Trophoblast cell (in vitro differentiated cells and primary cell): ENCODE results near the gene LCE6A.

Experiments used
- DNase-seq, 2 donors: peaks; one replicate each; pipeline ENCODE4 v3.0.0-alpha.2; 2016
- H2AFZ ChIP-seq: 2 replicates; pipeline ENCODE4 v1.6.1; 2013; ENCODE audit warnings: low read length, moderate library complexity, mild to moderate bottlenecking; ENCODE audit not compliant: insufficient read depth, poor library complexity
- H2AK5ac ChIP-seq: 2 replicates; pipeline ENCODE4 v1.6.1; 2013; ENCODE audit warnings: mild to moderate bottlenecking, low read length
- H2BK120ac ChIP-seq: 2 replicates; pipeline ENCODE4 v1.6.1; 2013; ENCODE audit warnings: low read length, mild to moderate bottlenecking, moderate library complexity; ENCODE audit not compliant: insufficient read depth, poor library complexity
- H2BK12ac ChIP-seq: 2 replicates; pipeline ENCODE4 v1.6.1; 2013; ENCODE audit warnings: mild to moderate bottlenecking, low read length, moderate library complexity
- H2BK5ac ChIP-seq: 2 replicates; pipeline ENCODE4 v1.6.1; 2013; ENCODE audit warnings: low read length, low read depth, moderate library complexity, mild to moderate bottlenecking; ENCODE audit not compliant: poor library complexity
- H3K14ac ChIP-seq: 2 replicates; pipeline ENCODE4 v1.6.1; 2013; ENCODE audit warnings: mild to moderate bottlenecking, low read length
- H3K18ac ChIP-seq: 2 replicates; pipeline ENCODE4 v1.6.1; 2013; ENCODE audit warnings: mild to moderate bottlenecking, low read length
- H3K23ac ChIP-seq: 2 replicates; pipeline ENCODE4 v1.6.1; 2013; ENCODE audit warnings: low read length
- H3K27ac ChIP-seq: 2 replicates; pipeline ENCODE4 v1.5.1; 2013; ENCODE audit warnings: low read depth, mild to moderate bottlenecking, inconsistent platforms, low read length, moderate library complexity
- H3K27me3 ChIP-seq: 2 replicates; pipeline ENCODE4 v1.6.1; 2013; ENCODE audit warnings: inconsistent platforms, mild to moderate bottlenecking, low read length, moderate library complexity; ENCODE audit not compliant: insufficient read depth
- H3K36me3 ChIP-seq, 2 experiments: 1 replicate in 1 of 2; 2 replicates in 1 of 2; pipeline ENCODE4 v1.6.1; 2013; ENCODE audit warnings: low read length in 2 of 2, mild to moderate bottlenecking in 2 of 2, moderate library complexity in 1 of 2; ENCODE audit not compliant: insufficient read depth in 2 of 2, control insufficient read depth in 1 of 2
- H3K4ac ChIP-seq: 2 replicates; pipeline ENCODE4 v1.6.1; 2013; ENCODE audit warnings: low read depth, mild to moderate bottlenecking, low read length, moderate library complexity
- H3K4me1 ChIP-seq, 2 experiments: 1 replicate in 1 of 2; 2 replicates in 1 of 2; pipeline ENCODE4 v1.6.1; 2013; ENCODE audit warnings: low read length in 2 of 2, mild to moderate bottlenecking in 2 of 2, moderate library complexity in 1 of 2; ENCODE audit not compliant: insufficient read depth in 2 of 2, control insufficient read depth in 1 of 2
- H3K4me2 ChIP-seq: 2 replicates; pipeline ENCODE4 v1.6.1; 2013; ENCODE audit warnings: inconsistent platforms, mild to moderate bottlenecking, low read length, moderate library complexity
- H3K4me3 ChIP-seq: 2 replicates; pipeline ENCODE4 v1.5.1; 2013; ENCODE audit warnings: mild to moderate bottlenecking, low read depth, low read length, inconsistent platforms
- H3K79me1 ChIP-seq: one replicate; pipeline ENCODE4 v1.6.1; 2013; ENCODE audit warnings: low read length
- H3K79me2 ChIP-seq: 2 replicates; pipeline ENCODE4 v1.6.1; 2013; ENCODE audit warnings: low read length, mild to moderate bottlenecking; ENCODE audit not compliant: control insufficient read depth, insufficient read depth, poor library complexity
- H3K9ac ChIP-seq: 2 replicates; pipeline ENCODE4 v1.6.1; 2013; ENCODE audit warnings: mild to moderate bottlenecking, low read length
- H3K9me3 ChIP-seq: 2 replicates; pipeline ENCODE4 v1.6.1; 2013; ENCODE audit warnings: low read depth, mild to moderate bottlenecking, control low read depth, inconsistent platforms, low read length; ENCODE audit not compliant: insufficient read depth
- H4K12ac ChIP-seq: 2 replicates; pipeline ENCODE4 v1.6.1; 2013; ENCODE audit warnings: low read depth, mild to moderate bottlenecking, low read length, moderate library complexity
- H4K8ac ChIP-seq: 2 replicates; pipeline ENCODE4 v1.6.1; 2013; ENCODE audit warnings: low read depth, mild to moderate bottlenecking, low read length, moderate library complexity
- H4K91ac ChIP-seq: one replicate; pipeline ENCODE4 v1.6.1; 2013; ENCODE audit warnings: low read depth, mild to moderate bottlenecking, low read length, moderate library complexity
- WGBS: extraction: QIAGEN DNeasy Blood & Tissue Kit; methylation state at CpG from one replicate; pipeline ENCODE4 v1.1.7; 2013; ENCODE audit warnings: missing lambda C conversion rate; ENCODE audit not compliant: insufficient read length, insufficient coverage; ENCODE audit errors: extremely low coverage; 5-methylcytosine and 5-hydroxymethylcytosine counted together

LCE6A gene

GRCh38 chr1:152806576-152806975 lies 36.1 kb upstream of the LCE6A start, which contains the start of gene LCE1C:
Gene LCE1C (minus strand): TSS chr1:152806651. CDS start chr1:152805478, 1,173 bp downstream.
- H3K27ac ChIP-seq: no peak within 1 kb of the TSS
- H3K14ac ChIP-seq: no peak within 1 kb of the TSS
- H3K4me3 ChIP-seq: no peak within 1 kb of the TSS
- H3K9ac ChIP-seq: peak within 1 kb of the TSS; percentile 18
- WGBS: no CpG with 5 or more reads among the region's 3 CpGs
- no peak within 1 kb of the TSS for H2BK5ac ChIP-seq
- H2AK5ac ChIP-seq: no peak within 1 kb of the TSS
- H3K79me1 ChIP-seq: no peaks in the 10 kb centered on the region
- no peak within 1 kb of the TSS for H3K4me2 ChIP-seq
- H4K12ac ChIP-seq: no peak within 1 kb of the TSS
- H3K4ac ChIP-seq: no peak within 1 kb of the TSS
- no peak within 1 kb of the TSS for H3K23ac ChIP-seq
- H3K9me3 ChIP-seq: peaks cover 23% of the 10 kb centered on the region
- no peaks in the 10 kb centered on the region for H3K79me2 ChIP-seq
- DNase-seq: no peak
- H3K4me1 ChIP-seq: no peaks in the 10 kb centered on the region
- no peak within 1 kb of the TSS for H2BK12ac ChIP-seq
- no peaks in the 10 kb centered on the region for H3K36me3 ChIP-seq
- H2AFZ ChIP-seq: no peak within 1 kb of the TSS
- H3K18ac ChIP-seq: no peak within 1 kb of the TSS
- H3K27me3 ChIP-seq: no peaks in the 10 kb centered on the region
- H4K91ac ChIP-seq: no peak within 1 kb of the TSS
- H4K8ac ChIP-seq: no peak within 1 kb of the TSS
- H2BK120ac ChIP-seq: no peak within 1 kb of the TSS

- Histone ChIP-seq H3K4me1 (no peaks in the 10 kb centered on the region), H2BK120ac (no peak overlapping the region), H3K4me3 (no peak overlapping the region), H3K14ac (no peak overlapping the region), H3K79me1 (no peaks in the 10 kb centered on the region), H3K79me2 (no peaks in the 10 kb centered on the region), H2BK5ac (no peak overlapping the region), H2AK5ac (no peak overlapping the region), H3K27me3 (no peaks in the 10 kb centered on the region), H4K12ac (no peak overlapping the region), H3K18ac (no peak overlapping the region), H2AFZ (no peak overlapping the region), H3K36me3 (no peaks in the 10 kb centered on the region), H3K4me2 (no peak overlapping the region), H2BK12ac (no peak overlapping the region), H3K23ac (no peak overlapping the region), H3K9me3 (peaks cover 16% of the 10 kb centered on the region), H3K4ac (no peak overlapping the region), H3K9ac (no peak overlapping the region), H4K8ac (no peak overlapping the region), H4K91ac (no peak overlapping the region), H3K27ac (no peak overlapping the region)
- DNase-seq: no peak
- WGBS: no CpG with 5 or more reads among the region's 2 CpGs
Observed at GRCh38 chr1:152811050-152811449, 31.6 kb upstream of the LCE6A start.

- Histone ChIP-seq H3K27ac (no peak within 1 kb of the TSS), H3K27me3 (no peaks in the 10 kb centered on the region), H3K14ac (no peak within 1 kb of the TSS), H2AFZ (no peak within 1 kb of the TSS), H4K91ac (no peak within 1 kb of the TSS), H3K4me3 (no peak within 1 kb of the TSS), H3K9ac (no peak within 1 kb of the TSS), H4K12ac (no peak within 1 kb of the TSS), H2BK5ac (no peak within 1 kb of the TSS), H3K36me3 (no peaks in the 10 kb centered on the region), H3K9me3 (peaks cover 12% of the 10 kb centered on the region), H3K23ac (no peak within 1 kb of the TSS), H2BK12ac (no peak within 1 kb of the TSS), H3K79me2 (no peaks in the 10 kb centered on the region), H4K8ac (no peak within 1 kb of the TSS), H3K4me1 (no peaks in the 10 kb centered on the region), H3K4me2 (no peak within 1 kb of the TSS), H2AK5ac (no peak within 1 kb of the TSS), H3K18ac (no peak within 1 kb of the TSS), H3K79me1 (no peaks in the 10 kb centered on the region), H3K4ac (no peak within 1 kb of the TSS), H2BK120ac (no peak within 1 kb of the TSS)
- WGBS: no CpG with 5 or more reads among the region's 2 CpGs
- no peak for DNase-seq
Observed at GRCh38 chr1:152811671-152812070, 31.0 kb upstream of the LCE6A start, which contains the start of gene LCE1B. Gene LCE1B (plus strand): TSS chr1:152811971. CDS start chr1:152812447, 476 bp downstream.

GRCh38 chr1:152817309-152817708 lies 25.3 kb upstream of the LCE6A start:
- Histone ChIP-seq H3K36me3 (no peaks in the 10 kb centered on the region), H3K4me1 (no peaks in the 10 kb centered on the region), H3K4me3 (no peak overlapping the region), H4K91ac (no peak overlapping the region), H2BK5ac (no peak overlapping the region), H4K8ac (no peak overlapping the region), H3K27me3 (no peaks in the 10 kb centered on the region), H2AK5ac (no peak overlapping the region), H2BK12ac (no peak overlapping the region), H3K79me1 (no peaks in the 10 kb centered on the region), H3K79me2 (no peaks in the 10 kb centered on the region), H3K18ac (no peak overlapping the region), H3K27ac (no peak overlapping the region), H3K9me3 (peaks cover 10% of the 10 kb centered on the region), H3K4ac (no peak overlapping the region), H3K14ac (no peak overlapping the region), H2AFZ (no peak overlapping the region), H3K23ac (no peak overlapping the region), H3K4me2 (no peak overlapping the region), H3K9ac (no peak overlapping the region), H2BK120ac (no peak overlapping the region), H4K12ac (no peak overlapping the region)
- no CpG with 5 or more reads among the region's 6 CpGs for WGBS
- DNase-seq: no peak
